Kidney tubule cell (primary cell): Measurements from ENCODE around the gene FCN3.

Experiments
- DNase-seq: peaks from one replicate; pipeline ENCODE4 v3.0.0-alpha.2; 2018; ENCODE audit warnings: low spot score

Gene FCN3

DNA sequence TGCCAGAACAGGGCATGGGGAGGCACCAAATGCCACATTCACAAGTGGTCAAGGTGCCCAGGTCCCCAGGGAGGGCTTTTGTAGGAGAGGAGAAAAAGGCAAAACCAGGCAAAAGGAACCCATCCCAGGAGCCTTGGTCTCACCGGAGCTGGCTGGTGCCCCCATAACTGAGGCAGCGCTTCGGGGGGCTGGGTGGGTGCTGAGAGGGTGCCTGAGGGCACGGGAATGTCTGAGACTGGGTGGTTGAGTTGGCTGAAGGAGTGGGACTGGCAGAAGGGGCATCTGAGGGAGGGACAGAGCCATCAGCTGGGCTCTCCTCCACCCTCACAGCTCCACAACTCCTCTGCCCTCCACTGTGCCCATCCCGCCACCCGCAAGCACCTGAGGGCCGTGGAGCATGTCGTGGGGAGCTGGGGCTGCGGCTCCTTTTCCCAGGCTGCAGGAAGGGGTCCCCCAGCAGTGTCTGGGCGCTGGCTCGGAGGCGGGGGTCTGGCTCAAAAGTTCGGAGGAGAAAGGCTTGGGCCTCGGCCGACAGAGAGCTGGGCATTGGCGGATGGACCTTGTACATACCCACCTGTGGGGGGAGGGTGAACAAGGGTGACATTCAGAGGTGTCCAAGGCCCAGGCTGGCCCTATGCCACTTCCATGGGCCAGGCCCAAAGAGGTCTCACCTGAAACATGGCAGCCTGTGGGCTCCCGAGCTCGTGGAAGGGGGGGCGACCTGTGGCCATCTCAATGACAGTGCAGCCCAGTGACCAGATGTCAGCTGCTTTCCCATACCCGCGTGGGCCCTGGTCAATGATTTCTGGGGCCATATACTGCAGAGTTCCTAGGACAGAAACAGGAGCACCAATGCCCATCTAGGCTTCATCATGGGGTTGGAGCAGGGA lies 16.3 kb downstream of the FCN3 start:
- DNase-seq = no peak

DNA sequence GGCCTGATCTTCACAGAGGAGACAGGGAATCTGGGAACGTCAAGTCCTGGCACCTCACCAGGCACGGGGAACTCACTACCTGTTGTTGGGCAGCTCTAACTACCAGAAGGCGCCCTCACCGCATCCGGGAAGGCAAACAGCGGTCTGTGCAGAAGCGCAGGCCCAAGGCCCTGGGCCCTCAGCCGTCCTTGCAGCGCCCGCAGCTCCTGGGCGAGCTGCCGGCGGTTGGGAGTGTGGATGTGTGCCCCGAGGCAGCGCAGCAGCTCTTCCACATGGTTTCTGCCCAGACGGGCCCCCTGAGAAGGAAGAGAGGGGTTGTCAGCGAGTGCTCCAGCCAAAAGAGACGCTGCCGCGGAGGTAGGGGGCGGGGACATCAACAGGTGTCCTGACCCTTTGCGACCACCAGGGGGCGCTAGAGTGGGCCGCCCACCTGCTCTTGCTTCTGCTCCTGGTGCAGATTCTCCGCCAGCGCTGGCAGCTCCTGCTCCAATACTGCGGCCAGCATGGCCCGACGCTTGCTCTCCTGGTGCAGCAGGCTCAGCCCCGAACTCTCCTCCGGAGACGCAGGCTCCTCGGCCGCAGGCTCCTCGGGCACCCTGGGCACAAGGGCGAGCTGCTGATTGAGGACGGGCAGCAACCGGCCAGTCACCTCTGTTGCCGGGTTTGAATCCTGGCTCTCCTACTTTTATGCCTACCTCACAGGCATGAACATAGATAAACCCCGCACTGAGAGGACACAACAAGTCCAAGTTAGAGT lies 17.2 kb downstream of the FCN3 start:
- DNase-seq = peak; percentile 68

DNA sequence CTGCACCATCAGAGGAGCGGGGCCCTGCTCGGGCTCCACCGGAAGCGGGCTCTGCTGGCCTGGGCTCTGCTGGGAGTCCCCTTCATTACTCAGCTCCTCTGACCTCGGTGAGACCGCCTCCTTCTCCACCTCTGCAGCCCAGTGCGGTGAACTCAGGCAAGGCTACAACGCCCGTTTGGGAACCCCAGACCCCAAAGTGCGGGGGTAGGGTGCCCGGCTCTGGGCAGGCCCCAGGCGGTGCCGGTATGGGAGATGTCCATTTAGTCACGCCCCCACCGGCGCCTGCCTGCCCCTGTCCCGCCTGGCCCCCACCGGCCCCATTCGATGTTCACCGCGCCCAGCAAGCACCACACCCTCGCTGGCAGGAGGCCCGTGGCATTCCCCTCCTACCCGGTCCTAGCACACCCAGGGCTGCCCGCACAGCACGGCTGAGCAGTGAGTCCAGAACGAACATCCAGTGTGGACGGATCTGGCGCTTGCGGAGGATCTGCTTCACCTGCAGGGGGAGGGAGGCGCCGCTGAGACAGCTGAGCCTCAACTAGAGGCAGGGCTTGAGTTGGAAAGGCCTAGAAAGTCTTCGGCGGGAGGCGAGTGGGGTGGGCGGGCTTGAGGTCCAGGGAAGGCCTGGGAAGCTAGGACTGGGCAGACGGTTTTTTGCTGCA lies 17.9 kb downstream of the FCN3 start:
- no peak for DNase-seq

DNA sequence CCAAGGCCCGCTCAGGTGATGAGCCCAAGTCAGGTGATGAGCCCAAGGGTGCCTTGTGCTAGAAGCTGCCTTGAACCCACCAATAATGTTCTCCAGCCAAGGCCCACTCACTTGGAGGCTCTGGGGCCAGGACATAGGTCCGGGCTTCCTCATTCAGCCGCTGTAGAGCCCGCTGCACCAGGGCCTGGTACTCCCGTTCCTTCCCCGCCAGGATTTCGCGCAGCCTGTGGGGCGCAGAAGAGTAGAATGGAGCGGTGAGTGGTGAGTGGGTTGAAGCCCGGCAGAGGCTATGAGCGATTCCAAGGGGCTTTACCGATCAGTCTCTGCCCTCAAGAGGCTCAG lies 18.4 kb downstream of the FCN3 start:
- DNase-seq = no peak

DNA sequence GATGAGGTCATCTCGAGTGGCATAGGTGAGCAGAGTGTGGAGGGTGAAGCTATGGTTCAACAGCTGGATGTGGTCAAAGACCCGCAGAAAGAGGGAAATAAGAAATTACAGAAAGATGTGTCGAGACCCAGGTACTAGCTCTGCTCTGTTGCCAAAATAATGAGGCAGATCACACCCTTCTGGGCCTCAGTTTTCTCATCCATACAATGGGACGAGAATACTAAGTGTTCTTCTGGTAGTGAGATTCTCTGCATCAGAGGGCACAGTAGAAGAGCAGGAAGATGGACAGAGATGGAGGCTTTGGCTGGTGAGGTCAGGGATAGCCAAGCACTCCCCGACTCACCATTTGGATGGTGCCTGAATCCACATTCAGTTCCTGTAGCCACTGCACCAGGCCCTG lies 18.9 kb downstream of the FCN3 start:
- no peak for DNase-seq

DNA sequence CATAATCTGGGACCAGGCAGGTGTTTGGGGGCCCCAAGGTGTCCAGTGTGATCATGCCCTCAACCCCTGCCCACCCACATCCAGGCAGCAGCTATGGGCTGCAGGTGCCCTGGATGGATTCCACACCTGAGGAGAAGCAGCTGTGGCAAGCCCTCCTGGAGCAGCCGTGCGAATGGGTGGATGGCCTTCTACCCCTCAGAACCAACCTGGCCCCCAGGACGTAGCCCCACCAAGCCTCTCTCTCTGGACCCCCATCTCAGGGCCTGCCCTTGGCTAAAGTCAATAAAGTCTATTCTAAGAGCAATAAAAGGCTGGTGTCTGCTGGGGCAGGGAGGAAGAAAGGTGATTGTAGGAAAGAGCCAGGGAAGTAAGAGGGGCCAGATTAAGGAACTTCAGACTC lies 21.0 kb downstream of the FCN3 start:
- DNase-seq = no peak

DNA sequence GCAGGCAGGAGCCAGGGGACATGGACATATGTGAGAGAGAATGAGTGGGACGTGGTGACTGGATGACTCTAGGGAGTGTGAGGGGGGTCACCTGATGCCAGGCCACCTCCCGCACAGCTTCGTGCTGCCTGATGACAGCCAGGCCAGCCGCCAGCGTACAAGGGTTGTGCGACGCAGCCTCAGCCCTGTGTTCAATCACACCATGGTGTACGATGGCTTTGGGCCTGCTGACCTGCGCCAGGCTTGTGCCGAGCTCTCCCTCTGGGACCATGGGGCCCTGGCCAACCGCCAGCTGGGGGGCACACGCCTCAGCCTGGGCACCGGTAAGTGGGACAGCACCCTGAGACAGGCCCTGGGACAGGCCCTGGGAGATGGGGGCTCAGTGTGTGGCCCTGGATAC lies 21.5 kb downstream of the FCN3 start:
- no peak for DNase-seq

DNA sequence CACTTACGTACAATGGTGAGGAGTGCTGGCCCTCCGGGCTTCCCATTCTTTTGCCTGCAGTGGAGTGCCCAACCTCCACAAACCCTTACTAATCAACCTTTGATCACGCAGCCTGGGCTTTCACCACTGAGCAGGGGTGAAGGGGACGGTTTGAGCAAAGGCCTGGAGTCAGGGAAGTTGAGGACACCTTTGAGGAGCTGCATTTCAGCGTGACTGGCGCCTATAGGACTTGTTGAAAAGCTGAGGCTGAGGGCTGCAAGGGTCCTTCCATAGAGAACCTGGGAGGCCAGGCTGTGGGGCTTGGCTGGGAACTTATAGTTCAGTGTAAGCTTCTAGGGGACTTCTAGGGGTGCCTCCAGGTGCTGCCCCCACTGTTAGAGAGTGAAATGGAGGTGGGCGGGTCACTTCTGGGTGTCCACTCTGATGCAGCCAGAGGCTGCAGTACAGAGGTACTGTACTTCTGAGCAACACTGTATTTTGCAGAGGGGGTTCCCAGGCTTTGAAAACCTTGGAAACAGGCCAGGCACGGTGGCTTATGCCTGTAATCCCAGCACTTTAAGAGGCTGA lies 23.0 kb downstream of the FCN3 start:
- no peak for DNase-seq

DNA sequence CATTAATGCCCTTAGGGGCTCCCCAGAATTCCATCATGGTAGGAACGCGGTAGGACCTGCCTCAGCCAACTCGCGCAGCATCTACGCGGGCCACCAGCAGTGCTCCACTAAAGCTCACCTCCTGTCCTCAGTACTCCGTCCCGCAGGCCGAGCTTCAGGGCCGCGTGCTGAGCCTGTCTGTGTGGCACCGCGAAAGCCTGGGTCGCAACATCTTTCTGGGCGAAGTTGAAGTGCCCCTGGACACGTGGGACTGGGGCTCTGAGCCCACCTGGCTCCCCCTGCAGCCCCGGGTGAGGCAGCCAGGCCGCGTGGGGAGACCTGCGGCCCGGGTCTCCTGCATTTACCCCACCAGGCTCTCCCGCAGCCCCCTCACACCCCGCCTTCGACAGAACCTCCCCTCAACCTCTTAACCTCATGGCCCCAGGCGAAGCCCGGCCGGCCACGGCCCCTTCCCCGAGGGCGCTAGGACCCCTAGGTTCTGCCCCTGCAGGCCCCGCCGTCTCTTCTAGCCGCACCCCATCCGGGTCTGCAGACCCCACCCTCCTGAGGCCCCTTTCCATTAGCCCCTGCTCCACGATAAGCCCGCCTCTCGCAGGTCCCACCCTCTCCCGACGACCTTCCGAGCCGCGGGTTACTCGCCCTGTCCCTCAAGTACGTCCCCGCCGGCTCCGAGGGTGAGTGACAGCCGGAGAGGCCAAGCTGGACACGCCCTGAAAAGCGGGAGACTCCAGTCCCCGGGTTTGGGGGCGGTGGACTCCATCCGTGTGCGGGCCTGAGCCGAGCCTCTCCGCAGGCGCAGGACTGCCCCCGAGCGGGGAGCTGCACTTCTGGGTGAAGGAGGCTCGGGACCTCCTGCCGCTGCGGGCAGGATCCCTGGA lies 23.7 kb downstream of the FCN3 start:
- DNase-seq = peak; percentile 26

DNA sequence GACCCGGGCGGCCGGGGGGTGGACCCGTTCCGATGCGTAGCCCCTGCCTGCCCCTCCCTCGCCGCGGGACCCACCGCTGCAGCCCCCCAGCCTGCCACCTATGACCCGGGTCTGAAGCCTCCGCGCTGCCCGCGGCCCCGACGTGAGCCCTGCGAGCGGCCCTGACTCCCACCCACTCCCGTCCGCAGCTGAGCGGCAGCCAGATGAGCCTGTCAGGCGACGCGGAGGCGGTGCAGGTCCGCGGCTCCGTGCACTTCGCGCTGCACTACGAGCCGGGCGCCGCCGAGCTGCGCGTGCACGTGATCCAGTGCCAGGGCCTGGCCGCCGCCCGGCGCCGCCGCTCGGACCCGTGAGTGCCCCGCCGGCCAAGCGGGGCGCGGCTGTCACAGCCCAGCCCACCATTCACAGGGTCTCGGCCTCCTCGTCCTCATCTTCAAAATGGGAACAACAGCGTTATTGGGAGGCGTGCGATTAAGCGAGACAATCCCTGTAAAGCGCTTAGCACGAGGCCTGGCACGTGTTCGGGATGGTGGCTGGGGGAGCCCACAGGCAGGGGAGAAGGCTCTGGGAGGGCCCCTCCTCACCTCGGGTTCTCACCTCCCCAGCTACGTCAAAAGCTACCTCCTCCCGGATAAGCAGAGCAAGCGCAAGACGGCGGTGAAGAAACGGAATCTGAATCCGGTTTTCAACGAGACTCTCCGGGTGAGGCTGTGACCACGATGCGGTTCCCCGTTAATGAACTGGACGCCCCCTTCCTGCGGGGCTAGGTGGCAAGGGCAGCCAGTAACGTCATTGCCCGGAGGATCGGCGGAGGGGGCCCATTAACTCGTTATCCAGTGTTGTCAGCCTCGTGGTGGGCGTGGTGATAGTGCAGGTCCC lies 24.6 kb downstream of the FCN3 start:
- peak; percentile 59 for DNase-seq

DNA sequence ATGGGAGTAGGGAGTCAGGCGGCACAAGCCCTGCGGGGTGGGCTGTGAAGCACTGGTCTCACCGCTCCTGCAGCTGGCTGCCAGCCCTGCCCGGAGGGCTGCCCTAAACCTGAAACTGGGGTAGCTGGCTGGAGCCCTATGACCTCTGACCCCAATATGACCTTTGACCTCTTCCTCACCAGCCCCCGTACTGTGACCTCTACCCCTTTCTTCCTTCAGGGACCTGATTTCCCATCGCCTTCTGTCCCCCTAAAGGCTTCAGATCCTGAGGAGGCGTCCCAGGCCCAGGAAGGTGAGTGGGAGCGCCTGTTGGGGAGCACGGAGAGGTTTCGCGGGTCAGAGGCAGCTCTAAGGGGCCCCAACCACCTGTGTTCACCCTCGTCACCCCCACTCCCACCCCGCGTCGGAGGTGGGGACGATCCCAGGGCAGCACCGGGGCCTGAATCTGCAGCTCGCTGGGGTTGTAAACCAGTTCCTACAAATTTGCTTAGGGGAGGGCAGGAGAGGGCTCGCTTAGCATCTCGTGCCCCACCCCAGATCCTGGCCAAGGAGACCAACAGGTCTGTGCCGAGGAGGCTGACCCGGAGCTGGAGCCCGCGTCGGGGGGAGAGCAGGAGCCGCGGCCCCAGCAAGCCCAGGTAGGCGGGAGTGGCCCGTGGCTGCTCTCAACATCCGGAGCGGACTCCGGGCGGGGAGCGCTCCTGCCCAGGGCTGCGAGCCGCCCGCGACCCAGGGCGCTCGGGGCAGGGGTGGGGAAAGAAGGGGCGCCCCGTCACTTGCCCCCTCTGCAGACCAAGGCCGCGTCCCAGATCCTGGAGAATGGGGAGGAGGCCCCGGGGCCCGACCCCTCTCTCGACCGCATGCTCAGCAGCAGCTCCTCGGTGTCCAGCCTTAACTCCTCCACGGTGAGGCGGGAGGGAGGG lies 25.5 kb downstream of the FCN3 start:
- peak; percentile 81 for DNase-seq

DNA sequence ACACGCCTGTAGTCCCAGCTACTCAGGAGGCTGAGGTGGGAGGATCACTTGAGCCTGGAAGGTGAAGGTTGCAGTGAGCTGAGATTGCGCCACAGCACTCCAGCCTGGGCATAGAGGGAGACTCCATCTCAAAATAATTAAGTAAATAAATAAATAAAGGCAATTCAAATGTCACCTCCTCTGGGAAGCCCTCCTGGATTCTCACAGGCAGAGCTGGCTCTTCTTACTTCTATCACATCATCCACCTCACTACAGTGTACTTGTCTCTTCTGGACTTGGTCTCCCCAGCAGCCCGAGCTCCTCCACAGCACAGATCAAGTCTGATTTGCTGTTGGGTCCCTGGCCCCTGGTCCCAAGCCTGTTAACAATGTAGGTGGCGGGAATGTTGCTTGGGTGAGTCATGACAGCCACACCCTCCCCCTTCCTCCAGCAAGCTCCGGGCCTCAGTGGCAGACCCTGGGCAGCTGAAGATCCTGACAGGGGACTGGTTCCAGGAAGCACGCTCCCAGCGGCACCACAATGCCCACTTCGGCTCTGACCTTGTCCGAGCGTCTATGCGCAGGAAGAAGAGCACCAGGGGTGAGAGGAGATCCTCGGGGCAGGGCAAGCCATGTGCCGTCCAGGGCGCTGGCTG lies 27.5 kb downstream of the FCN3 start:
- DNase-seq = peak; percentile 23

DNA sequence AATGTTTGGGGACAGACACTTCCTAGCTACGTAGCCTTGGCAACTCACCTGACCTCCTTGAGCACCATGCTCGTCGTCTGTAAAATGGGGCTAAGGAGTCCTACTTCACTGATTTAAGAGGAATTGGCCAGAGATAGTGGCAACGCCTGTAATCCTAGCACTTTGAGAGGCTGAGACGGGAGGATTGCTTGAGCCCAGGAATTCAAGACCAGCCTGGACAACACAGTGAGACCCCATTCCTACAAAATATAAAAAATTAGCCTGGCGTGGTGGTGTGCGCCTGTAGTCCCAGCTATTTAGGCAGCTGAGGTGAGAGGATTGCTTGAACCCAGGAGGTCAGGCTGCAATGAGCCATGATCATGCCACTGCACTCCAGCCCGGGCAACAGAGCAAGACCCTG lies 28.3 kb downstream of the FCN3 start:
- no peak for DNase-seq

DNA sequence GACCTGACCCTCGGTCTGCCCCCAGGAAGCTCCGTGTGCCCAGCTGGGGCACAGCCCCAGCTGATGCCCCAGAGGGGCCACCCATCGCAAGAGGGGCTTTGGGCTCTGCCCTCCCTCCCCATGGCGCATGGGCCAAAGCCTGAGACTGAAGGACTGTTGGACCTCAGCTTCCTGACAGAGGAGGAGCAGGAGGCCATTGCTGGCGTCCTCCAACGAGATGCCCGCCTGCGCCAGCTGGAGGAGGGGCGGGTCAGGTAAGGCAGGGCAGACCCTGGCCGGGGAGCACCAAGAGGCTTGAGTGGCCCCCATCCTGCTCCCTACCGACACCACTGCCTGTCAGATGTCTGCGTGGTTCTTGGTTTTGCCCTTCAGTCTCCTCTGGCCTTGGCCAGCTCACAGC lies 29.4 kb downstream of the FCN3 start:
- no peak for DNase-seq

DNA sequence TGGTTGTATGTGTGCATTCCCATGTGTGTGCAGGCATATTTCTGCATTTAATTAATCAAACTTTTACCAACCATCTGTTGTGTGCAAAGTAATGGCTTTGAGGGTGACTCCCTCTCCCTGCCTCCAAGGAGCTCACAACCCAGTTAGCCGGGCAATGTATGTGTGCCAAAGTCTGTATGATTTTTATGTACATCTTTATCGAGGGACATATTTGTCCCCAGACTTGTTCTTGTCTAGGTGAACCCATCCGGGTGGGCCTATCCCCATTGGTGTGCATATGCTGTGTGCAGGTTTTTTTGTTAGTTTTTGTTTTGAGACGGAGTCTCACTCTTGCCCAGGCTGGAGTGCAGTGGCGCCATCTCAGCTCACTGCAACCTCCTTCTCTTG lies 31.0 kb downstream of the FCN3 start:
- DNase-seq = no peak

DNA sequence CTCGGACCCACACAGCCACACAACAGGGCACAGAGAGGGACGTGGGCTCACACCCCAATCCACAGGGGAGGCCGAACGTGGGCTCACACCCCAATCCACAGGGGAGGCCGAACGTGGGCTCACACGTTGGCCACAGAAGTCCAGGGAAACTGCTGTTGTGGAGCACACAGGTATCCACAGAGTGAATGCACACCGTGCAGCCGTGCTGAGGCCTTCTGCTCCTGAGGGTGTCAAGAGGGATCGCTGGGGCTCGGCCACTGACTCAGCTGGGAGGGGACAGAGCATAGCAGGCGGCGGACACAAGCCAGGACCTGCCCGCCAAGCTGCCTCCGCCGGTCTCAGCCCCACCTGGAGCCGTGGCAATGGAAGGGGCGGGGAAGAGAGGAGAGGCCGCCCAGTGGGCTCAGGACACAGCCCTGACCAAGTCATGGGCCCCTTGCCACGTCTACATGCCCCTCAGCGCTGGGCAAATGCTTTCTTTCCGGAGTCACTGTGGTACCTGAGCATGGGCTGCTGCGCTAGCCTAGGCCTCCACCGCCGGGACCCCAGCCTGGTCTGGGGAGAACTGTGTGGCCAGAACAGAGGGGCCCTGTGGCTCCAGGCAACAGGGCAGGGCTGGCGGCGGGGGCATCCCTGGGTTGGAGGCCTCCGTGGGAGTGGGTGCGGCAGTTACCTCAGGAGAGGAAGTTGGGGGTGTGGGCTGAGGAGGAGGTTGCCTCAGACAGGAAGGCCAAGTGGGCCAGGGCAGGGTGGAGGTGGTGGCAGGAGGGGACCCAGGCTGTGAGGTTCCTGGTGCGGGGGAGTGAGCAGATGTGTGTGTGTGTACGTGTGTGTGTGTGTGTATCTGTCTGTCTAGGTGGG lies 31.6 kb downstream of the FCN3 start:
- peak; percentile 54 for DNase-seq

DNA sequence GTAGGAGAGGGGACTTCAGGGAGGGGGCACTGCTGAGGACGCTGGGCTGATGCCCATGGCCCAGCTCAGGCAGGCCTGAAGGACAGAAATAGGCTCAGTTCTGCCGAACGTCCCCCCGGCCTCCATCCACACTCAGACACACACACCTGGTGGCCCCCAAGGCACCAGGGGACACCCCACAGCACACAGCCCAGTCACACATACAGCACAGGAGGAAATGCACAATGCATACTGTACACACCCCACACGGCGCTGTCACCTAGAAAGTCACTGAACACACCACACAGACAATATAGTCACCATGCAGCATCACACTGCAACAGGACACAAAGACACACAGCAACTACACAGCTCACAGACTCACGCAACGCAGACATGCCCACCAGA lies 32.2 kb downstream of the FCN3 start:
- DNase-seq = no peak
